ENCODE measurements around the gene CD200R1L.

DNA sequence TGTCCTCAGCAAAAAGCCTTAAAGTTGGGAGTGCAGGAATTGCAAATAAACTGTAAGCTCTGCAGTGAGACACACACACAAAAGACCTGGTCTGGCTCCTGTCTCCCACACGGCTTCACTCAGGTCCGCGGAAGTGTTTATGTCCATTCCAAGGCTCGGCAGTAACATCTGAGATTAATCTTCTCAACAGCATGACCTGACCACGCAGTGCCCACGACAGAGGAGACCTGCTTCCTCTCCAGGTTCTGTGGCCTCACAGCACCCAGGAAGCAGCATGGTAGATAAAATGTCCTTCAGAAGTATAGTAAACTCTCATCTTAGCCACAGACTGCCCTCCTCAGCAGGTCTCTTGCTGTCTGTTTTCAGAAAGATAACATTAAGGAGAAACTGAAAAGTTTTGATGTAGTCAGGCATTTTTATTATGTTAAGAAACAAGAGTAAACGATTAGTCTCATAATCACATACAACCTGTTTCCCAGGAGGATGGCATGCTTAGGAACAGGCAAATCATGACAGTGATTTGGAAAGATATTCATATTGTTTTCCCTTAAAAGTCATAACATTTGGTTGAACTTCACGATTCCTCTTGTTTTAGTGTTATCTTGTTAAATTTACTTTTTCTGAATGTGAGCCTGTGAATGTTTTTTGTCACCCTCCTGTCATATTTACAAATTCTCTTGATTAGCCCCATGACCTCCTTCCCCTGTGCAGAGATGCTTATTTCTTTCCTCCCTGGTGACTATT is 34.6 kb downstream of the CD200R1L start:
- TF ChIP-seq, protein P1, sequence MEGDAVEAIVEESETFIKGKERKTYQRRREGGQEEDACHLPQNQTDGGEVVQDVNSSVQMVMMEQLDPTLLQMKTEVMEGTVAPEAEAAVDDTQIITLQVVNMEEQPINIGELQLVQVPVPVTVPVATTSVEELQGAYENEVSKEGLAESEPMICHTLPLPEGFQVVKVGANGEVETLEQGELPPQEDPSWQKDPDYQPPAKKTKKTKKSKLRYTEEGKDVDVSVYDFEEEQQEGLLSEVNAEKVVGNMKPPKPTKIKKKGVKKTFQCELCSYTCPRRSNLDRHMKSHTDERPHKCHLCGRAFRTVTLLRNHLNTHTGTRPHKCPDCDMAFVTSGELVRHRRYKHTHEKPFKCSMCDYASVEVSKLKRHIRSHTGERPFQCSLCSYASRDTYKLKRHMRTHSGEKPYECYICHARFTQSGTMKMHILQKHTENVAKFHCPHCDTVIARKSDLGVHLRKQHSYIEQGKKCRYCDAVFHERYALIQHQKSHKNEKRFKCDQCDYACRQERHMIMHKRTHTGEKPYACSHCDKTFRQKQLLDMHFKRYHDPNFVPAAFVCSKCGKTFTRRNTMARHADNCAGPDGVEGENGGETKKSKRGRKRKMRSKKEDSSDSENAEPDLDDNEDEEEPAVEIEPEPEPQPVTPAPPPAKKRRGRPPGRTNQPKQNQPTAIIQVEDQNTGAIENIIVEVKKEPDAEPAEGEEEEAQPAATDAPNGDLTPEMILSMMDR (IDR thresholded peaks at IDR 0.05): no peak
- TF ChIP-seq POLR2A (IDR thresholded peaks at IDR 0.05): no peak

Data from heart left ventricle (tissue), 13 donors.